ENCODE results near the gene NT5C1B. TPM values are rescaled to one million over a fixed set of nuclear protein-coding genes. Genes with fewer than 3 reads are reported as not detected.

NT5C1B gene
- total RNA-seq, 2 experiments from 2014 or later, result not detected

DNA sequence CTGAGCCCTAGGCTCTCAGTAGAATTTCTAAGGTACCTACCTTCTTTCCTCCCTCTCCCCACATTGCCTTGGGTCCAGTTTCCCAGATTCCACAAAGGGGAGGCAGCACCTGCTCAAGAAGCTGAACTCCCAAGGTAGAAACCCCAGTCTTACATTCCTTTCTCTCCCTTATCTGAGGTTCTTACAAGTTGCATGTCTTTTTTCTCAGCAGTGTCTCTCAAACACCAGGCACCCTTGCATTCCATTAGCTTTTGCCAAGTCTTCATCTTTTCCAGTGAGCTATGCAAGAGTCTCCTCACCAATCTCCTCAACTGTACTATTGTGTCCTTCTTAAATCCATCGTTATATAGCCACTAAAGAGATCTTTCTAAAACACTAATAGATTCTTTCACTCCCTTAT, 4.1 kb upstream of the NT5C1B start:
- intact Hi-C loops (cut with micrococcal nuclease; ENCODE audit: unreplicated experiment), result no loop called here

DNA sequence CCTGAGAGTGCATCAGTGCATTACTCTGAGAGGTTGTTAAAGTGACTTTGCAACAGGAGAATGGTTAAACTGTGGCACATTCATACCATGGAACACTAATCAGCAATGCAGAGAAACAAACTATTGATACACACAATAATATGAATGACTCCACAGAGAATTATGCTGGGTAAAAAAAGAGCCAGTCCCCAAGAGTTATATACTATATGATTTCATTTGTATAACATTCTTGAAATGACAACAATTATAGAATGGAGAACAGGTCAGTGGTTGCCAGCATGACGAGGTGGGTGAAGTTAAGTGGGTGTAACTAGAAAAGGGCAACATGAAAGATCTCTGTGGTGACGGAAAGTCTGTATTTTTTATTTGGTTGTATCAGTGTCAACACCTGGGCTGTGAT, 3.0 kb upstream of the NT5C1B start:
- CTCF ChIA-PET (ENCODE audit: unreplicated experiment), result no interaction called here
- no peak overlapping the region for H2AFZ ChIP-seq (ENCODE audit: low read length)

More for the DNA sequence above, 4.1 kb upstream of the NT5C1B start:
- H2AFZ ChIP-seq (ENCODE audit: low read length), result no peak overlapping the region
- BruUV-seq (replicated peaks), result no TSS peak
- CTCF ChIA-PET (ENCODE audit: unreplicated experiment), result no interaction called here
- no peaks in the 10 kb centered on the region for H3K9me3 ChIP-seq (ENCODE audit: low read length)
- POLR2A ChIA-PET, result no interaction called here
- H3K27ac ChIP-seq (ENCODE audit: low read depth, low read length, poor library complexity, severe bottlenecking), result no peak overlapping the region
- no peaks in the 10 kb centered on the region for H3K9me2 ChIP-seq (ENCODE audit: insufficient read depth, low read length)
- H3K36me3 ChIP-seq (ENCODE audit: insufficient read depth, low read length), result no peaks in the 10 kb centered on the region
- TF ChIP-seq, protein P1, sequence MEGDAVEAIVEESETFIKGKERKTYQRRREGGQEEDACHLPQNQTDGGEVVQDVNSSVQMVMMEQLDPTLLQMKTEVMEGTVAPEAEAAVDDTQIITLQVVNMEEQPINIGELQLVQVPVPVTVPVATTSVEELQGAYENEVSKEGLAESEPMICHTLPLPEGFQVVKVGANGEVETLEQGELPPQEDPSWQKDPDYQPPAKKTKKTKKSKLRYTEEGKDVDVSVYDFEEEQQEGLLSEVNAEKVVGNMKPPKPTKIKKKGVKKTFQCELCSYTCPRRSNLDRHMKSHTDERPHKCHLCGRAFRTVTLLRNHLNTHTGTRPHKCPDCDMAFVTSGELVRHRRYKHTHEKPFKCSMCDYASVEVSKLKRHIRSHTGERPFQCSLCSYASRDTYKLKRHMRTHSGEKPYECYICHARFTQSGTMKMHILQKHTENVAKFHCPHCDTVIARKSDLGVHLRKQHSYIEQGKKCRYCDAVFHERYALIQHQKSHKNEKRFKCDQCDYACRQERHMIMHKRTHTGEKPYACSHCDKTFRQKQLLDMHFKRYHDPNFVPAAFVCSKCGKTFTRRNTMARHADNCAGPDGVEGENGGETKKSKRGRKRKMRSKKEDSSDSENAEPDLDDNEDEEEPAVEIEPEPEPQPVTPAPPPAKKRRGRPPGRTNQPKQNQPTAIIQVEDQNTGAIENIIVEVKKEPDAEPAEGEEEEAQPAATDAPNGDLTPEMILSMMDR (conservative IDR thresholded peaks at IDR 0.05; ENCODE audit: low read length), result no peak
- no peak for TF ChIP-seq EZH2phosphoT487 (IDR thresholded peaks at IDR 0.05; ENCODE audit: borderline replicate concordance, low read depth, low read length)
- no peak overlapping the region for H3K4me2 ChIP-seq (ENCODE audit: low read length)
- H3K4me1 ChIP-seq (ENCODE audit: insufficient read depth, low read length, poor library complexity, severe bottlenecking), result peaks cover 7% of the 10 kb centered on the region
- no peaks in the 10 kb centered on the region for H4K20me1 ChIP-seq (ENCODE audit: insufficient read depth, low read length)
- DNase-seq (ENCODE audit: low spot score), result no peak
- no peaks in the 10 kb centered on the region for H3K79me2 ChIP-seq (ENCODE audit: insufficient read depth, low read depth, low read length)
- no peak overlapping the region for H3K4me3 ChIP-seq (ENCODE audit: low read depth, low read length, poor library complexity, severe bottlenecking)

DNA sequence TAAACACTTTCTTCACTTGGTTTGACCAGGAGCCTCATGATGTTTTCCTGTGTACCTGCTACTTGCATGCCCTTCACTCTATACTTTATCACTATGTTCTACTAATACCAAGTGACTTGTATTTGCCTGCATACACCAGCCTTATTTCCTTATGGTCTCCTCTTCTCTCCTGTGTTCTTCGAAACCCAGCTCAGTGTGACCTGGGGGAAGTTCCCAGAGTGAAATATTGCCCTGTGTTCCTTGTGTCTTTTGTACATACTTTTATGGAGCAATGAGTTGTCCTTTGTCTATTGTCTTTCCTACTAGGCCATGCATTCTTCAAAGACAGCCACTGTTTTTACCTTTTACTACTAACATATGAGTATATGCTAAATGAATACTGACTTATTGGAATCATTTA, 567 bp downstream of the NT5C1B start:
- no peaks in the 10 kb centered on the region for H3K79me2 ChIP-seq (ENCODE audit: insufficient read depth, low read depth, low read length)
- no TSS peak for BruUV-seq (replicated peaks)
- DNase-seq (ENCODE audit: low spot score), result no peak
- H4K20me1 ChIP-seq (ENCODE audit: insufficient read depth, low read length), result no peaks in the 10 kb centered on the region
- H3K4me2 ChIP-seq (ENCODE audit: low read length), result no peak overlapping the region
- no peak overlapping the region for H2AFZ ChIP-seq (ENCODE audit: low read length)
- no peaks in the 10 kb centered on the region for H3K36me3 ChIP-seq (ENCODE audit: insufficient read depth, low read length)
- TF ChIP-seq EZH2phosphoT487 (IDR thresholded peaks at IDR 0.05; ENCODE audit: borderline replicate concordance, low read depth, low read length), result no peak
- TF ChIP-seq, protein P1 (conservative IDR thresholded peaks at IDR 0.05; ENCODE audit: low read length), result no peak
- intact Hi-C loops (cut with micrococcal nuclease; ENCODE audit: unreplicated experiment), result no loop called here
- H3K4me1 ChIP-seq (ENCODE audit: insufficient read depth, low read length, poor library complexity, severe bottlenecking), result no peaks in the 10 kb centered on the region
- no peak overlapping the region for H3K4me3 ChIP-seq (ENCODE audit: low read depth, low read length, poor library complexity, severe bottlenecking)
- no peaks in the 10 kb centered on the region for H3K9me2 ChIP-seq (ENCODE audit: insufficient read depth, low read length)
- no peaks in the 10 kb centered on the region for H3K9me3 ChIP-seq (ENCODE audit: low read length)
- H3K27ac ChIP-seq (ENCODE audit: low read depth, low read length, poor library complexity, severe bottlenecking), result no peak overlapping the region
- POLR2A ChIA-PET, result interaction anchor here (0.6 to 1.0 kb wide), 2 partner anchors 28 to 29 kb away, joined by 3 read pairs; partner anchors contain the start of gene RDH14
- CTCF ChIA-PET (ENCODE audit: unreplicated experiment), result no interaction called here

More for the DNA sequence above, 3.0 kb upstream of the NT5C1B start:
- no peak overlapping the region for H3K4me3 ChIP-seq (ENCODE audit: low read depth, low read length, poor library complexity, severe bottlenecking)
- TF ChIP-seq, protein P1 (conservative IDR thresholded peaks at IDR 0.05; ENCODE audit: low read length), result no peak
- no peak for TF ChIP-seq EZH2phosphoT487 (IDR thresholded peaks at IDR 0.05; ENCODE audit: borderline replicate concordance, low read depth, low read length)
- no TSS peak for BruUV-seq (replicated peaks)
- H3K36me3 ChIP-seq (ENCODE audit: insufficient read depth, low read length), result no peaks in the 10 kb centered on the region
- no peaks in the 10 kb centered on the region for H3K9me3 ChIP-seq (ENCODE audit: low read length)
- H3K4me1 ChIP-seq (ENCODE audit: insufficient read depth, low read length, poor library complexity, severe bottlenecking), result no peaks in the 10 kb centered on the region
- POLR2A ChIA-PET, result no interaction called here
- H4K20me1 ChIP-seq (ENCODE audit: insufficient read depth, low read length), result no peaks in the 10 kb centered on the region
- intact Hi-C loops (cut with micrococcal nuclease; ENCODE audit: unreplicated experiment), result no loop called here
- no peak for DNase-seq (ENCODE audit: low spot score)
- no peaks in the 10 kb centered on the region for H3K9me2 ChIP-seq (ENCODE audit: insufficient read depth, low read length)
- no peak overlapping the region for H3K27ac ChIP-seq (ENCODE audit: low read depth, low read length, poor library complexity, severe bottlenecking)
- H3K4me2 ChIP-seq (ENCODE audit: low read length), result no peak overlapping the region
- H3K79me2 ChIP-seq (ENCODE audit: insufficient read depth, low read depth, low read length), result no peaks in the 10 kb centered on the region
